H9 (cell line): ENCODE results near the gene PLCB1. TPM values are rescaled to one million over a fixed set of nuclear protein-coding genes. Genes with fewer than 3 reads are reported as not detected.

Experiments
- DNase-seq: peaks from one replicate; pipeline ENCODE4 v3.0.0-alpha.2; 2017
- H2AFZ ChIP-seq: one replicate; pipeline ENCODE4 v1.6.1; 2013; ENCODE audit warnings: mild to moderate bottlenecking, low read length, control low read depth, moderate library complexity
- H2AK5ac ChIP-seq: 2 replicates; pipeline ENCODE4 v1.6.1; 2013; ENCODE audit warnings: low read length, control low read depth, mixed read lengths; ENCODE audit not compliant: insufficient read length
- H2BK120ac ChIP-seq: one replicate; pipeline ENCODE4 v1.6.1; 2013; ENCODE audit warnings: low read depth, mild to moderate bottlenecking, low read length, control low read depth, inconsistent platforms; ENCODE audit not compliant: poor library complexity, severe bottlenecking
- H2BK12ac ChIP-seq: 2 replicates; pipeline ENCODE4 v1.6.1; 2013; ENCODE audit warnings: low read length, control low read depth, mixed read lengths, low read depth; ENCODE audit not compliant: insufficient read length
- H2BK15ac ChIP-seq: 2 replicates; pipeline ENCODE4 v1.6.1; 2013; ENCODE audit warnings: low read depth, low read length, control low read depth
- H2BK20ac ChIP-seq: one replicate; pipeline ENCODE4 v1.6.1; 2013; ENCODE audit warnings: low read depth, mild to moderate bottlenecking, low read length, control low read depth, inconsistent platforms; ENCODE audit not compliant: poor library complexity, severe bottlenecking
- H2BK5ac ChIP-seq: 2 replicates; pipeline ENCODE4 v1.6.1; 2013; ENCODE audit warnings: low read length, control low read depth, mixed read lengths; ENCODE audit not compliant: insufficient read length
- H3K14ac ChIP-seq: 2 replicates; pipeline ENCODE4 v1.6.1; 2013; ENCODE audit warnings: low read length, control low read depth; ENCODE audit not compliant: insufficient read depth
- H3K18ac ChIP-seq: 2 replicates; pipeline ENCODE4 v1.6.1; 2013; ENCODE audit warnings: low read depth, mild to moderate bottlenecking, mixed read lengths, low read length, control low read depth; ENCODE audit not compliant: insufficient read length
- H3K23ac ChIP-seq: 2 replicates; pipeline ENCODE4 v1.6.1; 2013; ENCODE audit warnings: low read length, control low read depth, mixed read lengths, low read depth; ENCODE audit not compliant: insufficient read length
- H3K23me2 ChIP-seq: 2 replicates; pipeline ENCODE4 v1.6.1; 2013; ENCODE audit warnings: low read depth, mild to moderate bottlenecking, mixed read lengths, low read length, control low read depth; ENCODE audit not compliant: insufficient read length, poor library complexity, severe bottlenecking
- H3K27ac ChIP-seq: 2 replicates; pipeline ENCODE4 v1.5.1; 2013; ENCODE audit warnings: low read length, control low read depth, mixed read lengths, low read depth; ENCODE audit not compliant: insufficient read length
- H3K27me3 ChIP-seq: 2 replicates; pipeline ENCODE4 v1.6.1; 2013; ENCODE audit warnings: low read length, control low read depth, inconsistent platforms; ENCODE audit not compliant: insufficient read depth
- H3K4ac ChIP-seq: 2 replicates; pipeline ENCODE4 v1.6.1; 2013; ENCODE audit warnings: low read depth, mild to moderate bottlenecking, control low read depth, inconsistent platforms, low read length, moderate library complexity
- H3K4me1 ChIP-seq: 2 replicates; pipeline ENCODE4 v1.6.1; 2013; ENCODE audit warnings: low read length, control low read depth, inconsistent platforms; ENCODE audit not compliant: insufficient read depth
- H3K4me2 ChIP-seq: 2 replicates; pipeline ENCODE4 v1.6.1; 2013; ENCODE audit warnings: low read length, control low read depth, mixed read lengths; ENCODE audit not compliant: insufficient read length, insufficient read depth
- H3K56ac ChIP-seq: 2 replicates; pipeline ENCODE4 v1.6.1; 2013; ENCODE audit warnings: low read depth, mild to moderate bottlenecking, mixed read lengths, low read length, control low read depth; ENCODE audit not compliant: insufficient read length
- H3K79me1 ChIP-seq: 2 replicates; pipeline ENCODE4 v1.6.1; 2013; ENCODE audit warnings: low read depth, mild to moderate bottlenecking, moderate library complexity, low read length, control low read depth, inconsistent platforms; ENCODE audit not compliant: insufficient read depth, poor library complexity, severe bottlenecking
- H3K79me2 ChIP-seq: 2 replicates; pipeline ENCODE4 v1.6.1; 2013; ENCODE audit warnings: low read length, control low read depth, inconsistent platforms; ENCODE audit not compliant: insufficient read depth
- H3K9ac ChIP-seq: 2 replicates; pipeline ENCODE4 v1.6.1; 2013; ENCODE audit warnings: low read length, control low read depth, mixed read lengths; ENCODE audit not compliant: insufficient read length; ENCODE audit errors: extremely low read depth
- H3K9me3 ChIP-seq: one replicate; pipeline ENCODE4 v1.6.1; 2013; ENCODE audit warnings: low read depth, low read length, inconsistent platforms; ENCODE audit not compliant: control insufficient read depth
- H3T11ph ChIP-seq: one replicate; pipeline ENCODE4 v1.6.1; 2013; ENCODE audit warnings: mild to moderate bottlenecking, low read length, control low read depth, inconsistent platforms
- H4K20me1 ChIP-seq: one replicate; pipeline ENCODE4 v1.6.1; 2013; ENCODE audit not compliant: control insufficient read depth, insufficient read length, insufficient read depth
- H4K5ac ChIP-seq: 2 replicates; pipeline ENCODE4 v1.6.1; 2013; ENCODE audit warnings: low read depth, mild to moderate bottlenecking, mixed read lengths, low read length, control low read depth; ENCODE audit not compliant: insufficient read length
- H4K8ac ChIP-seq: replicated peaks from 2 replicates; pipeline ENCODE4 v1.6.1; 2013; ENCODE audit warnings: low read length, control low read depth, mixed read lengths, low read depth; ENCODE audit not compliant: insufficient read length
- H4K91ac ChIP-seq: 2 replicates; pipeline ENCODE4 v1.6.1; 2013; ENCODE audit warnings: low read depth, mild to moderate bottlenecking, moderate library complexity, mixed read lengths, low read length, control low read depth; ENCODE audit not compliant: insufficient read length
- H3K27ac Mint-ChIP-seq, 3 experiments: 2 replicates in 2 of 3; 3 replicates in 1 of 3; pipeline ENCODE4 v1.8.0; 2020 to 2021; ENCODE audit warnings: mixed read lengths in 3 of 3, mild to moderate bottlenecking in 1 of 3, moderate library complexity in 1 of 3
- H3K27me3 Mint-ChIP-seq: 2 replicates; pipeline ENCODE4 v1.8.0; 2021; ENCODE audit warnings: low read depth, mild to moderate bottlenecking, moderate library complexity, mixed read lengths
- H3K36me3 Mint-ChIP-seq, 3 experiments: 2 replicates in 2 of 3; 3 replicates in 1 of 3; pipeline ENCODE4 v1.8.0; 2020 to 2021; ENCODE audit warnings: low read depth in 3 of 3, mixed read lengths in 3 of 3; ENCODE audit not compliant: insufficient read depth in 1 of 3
- H3K4me1 Mint-ChIP-seq, 2 experiments: 2 replicates each; pipeline ENCODE4 v1.8.0; 2020; ENCODE audit warnings: mixed read lengths in 2 of 2
- H3K4me3 Mint-ChIP-seq, 2 experiments: 2 replicates in 1 of 2; 3 replicates in 1 of 2; pipeline ENCODE4 v1.8.0; 2020 to 2021; ENCODE audit warnings: mild to moderate bottlenecking in 2 of 2, mixed read lengths in 2 of 2, moderate library complexity in 1 of 2
- H3K9me3 Mint-ChIP-seq, 2 experiments: 2 replicates in 1 of 2; 3 replicates in 1 of 2; pipeline ENCODE4 v1.8.0; 2020; ENCODE audit warnings: mild to moderate bottlenecking in 2 of 2, mixed read lengths in 2 of 2, moderate library complexity in 1 of 2
- WGBS: extraction: QIAGEN DNeasy Blood & Tissue Kit; methylation state at CpG from one replicate; pipeline ENCODE4 v1.1.7; 2013; ENCODE audit warnings: missing lambda C conversion rate, low lambda C conversion rate, mixed read lengths; ENCODE audit not compliant: insufficient read length; ENCODE audit errors: extremely low coverage; 5-methylcytosine and 5-hydroxymethylcytosine counted together
- total RNA-seq: library from RNA; stranded (reverse); gene quantifications from 2 replicates; pipeline ENCODE4 v1.2.1, GENCODE V29; 2021
- TF ChIP-seq, protein P1 (sequence below): fragments of 200-600 bp; sonication (generic); conservative IDR thresholded peaks from 3 replicates; pipeline ENCODE4 v1.8.0; 2021; ENCODE audit warnings: antibody characterized with exemption, mild to moderate bottlenecking

Gene PLCB1
- total RNA-seq, 1 experiment from 2014 or later = 11.5 TPM

DNA sequence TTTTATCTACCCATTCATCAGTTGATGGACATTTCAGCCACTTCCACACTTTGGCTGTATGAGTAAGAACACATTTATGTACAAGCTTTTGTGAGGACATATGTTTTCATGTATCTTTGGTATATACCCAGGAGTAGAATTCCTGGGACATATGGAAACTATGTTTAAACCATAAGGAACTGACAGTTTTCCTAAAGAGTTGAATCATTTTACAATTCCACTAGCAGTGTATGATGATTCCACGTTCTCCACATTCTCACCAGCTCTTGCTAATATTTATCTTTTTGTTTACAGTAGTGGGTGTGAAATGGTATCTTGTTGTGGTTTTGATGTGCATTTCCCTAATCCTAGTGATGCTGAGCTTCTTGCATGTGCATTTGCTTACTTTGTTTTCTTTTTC lies 338.1 kb downstream of the PLCB1 start:
- Histone ChIP-seq H2BK20ac (no peak overlapping the region), H4K8ac (no peak overlapping the region), H4K91ac (no peak overlapping the region), H3K4me2 (no peak overlapping the region), H3K23ac (no peak overlapping the region), H2BK15ac (no peak overlapping the region), H3K56ac (no peak overlapping the region), H4K5ac (no peak overlapping the region), H3K4me1 (no peaks in the 10 kb centered on the region), H3K4ac (no peak overlapping the region), H2BK5ac (no peak overlapping the region), H3T11ph (no peak overlapping the region), H2BK12ac (no peak overlapping the region), H4K20me1 (no peaks in the 10 kb centered on the region), H2BK120ac (no peak overlapping the region), H3K23me2 (no peaks in the 10 kb centered on the region), H3K14ac (no peak overlapping the region), H2AK5ac (no peak overlapping the region), H3K79me1 (no peaks in the 10 kb centered on the region), H2AFZ (no peak overlapping the region), H3K9me3 (no peaks in the 10 kb centered on the region), H3K18ac (no peak overlapping the region), H3K27me3 (no peaks in the 10 kb centered on the region), H3K9ac (no peak overlapping the region), H3K27ac (no peak overlapping the region), H3K79me2 (no peaks in the 10 kb centered on the region)
- no peak overlapping the region for H3K4me3 Mint-ChIP-seq
- H3K27ac Mint-ChIP-seq = no peak overlapping the region
- no CpG with 5 or more reads among the region's 1 CpG for whole genome bisulfite sequencing
- peaks cover 11 to 12% of the 10 kb centered on the region in 2 experiments for H3K4me1 Mint-ChIP-seq
- peaks cover 0 to 2% (median 0%) of the 10 kb centered on the region in 3 experiments; a peak in 1 of 7 replicates for H3K36me3 Mint-ChIP-seq
- H3K9me3 Mint-ChIP-seq = peaks cover 0 to 4% of the 10 kb centered on the region in 2 experiments; a peak in 2 of 5 replicates
- DNase-seq = no peak
- TF ChIP-seq, protein P1, sequence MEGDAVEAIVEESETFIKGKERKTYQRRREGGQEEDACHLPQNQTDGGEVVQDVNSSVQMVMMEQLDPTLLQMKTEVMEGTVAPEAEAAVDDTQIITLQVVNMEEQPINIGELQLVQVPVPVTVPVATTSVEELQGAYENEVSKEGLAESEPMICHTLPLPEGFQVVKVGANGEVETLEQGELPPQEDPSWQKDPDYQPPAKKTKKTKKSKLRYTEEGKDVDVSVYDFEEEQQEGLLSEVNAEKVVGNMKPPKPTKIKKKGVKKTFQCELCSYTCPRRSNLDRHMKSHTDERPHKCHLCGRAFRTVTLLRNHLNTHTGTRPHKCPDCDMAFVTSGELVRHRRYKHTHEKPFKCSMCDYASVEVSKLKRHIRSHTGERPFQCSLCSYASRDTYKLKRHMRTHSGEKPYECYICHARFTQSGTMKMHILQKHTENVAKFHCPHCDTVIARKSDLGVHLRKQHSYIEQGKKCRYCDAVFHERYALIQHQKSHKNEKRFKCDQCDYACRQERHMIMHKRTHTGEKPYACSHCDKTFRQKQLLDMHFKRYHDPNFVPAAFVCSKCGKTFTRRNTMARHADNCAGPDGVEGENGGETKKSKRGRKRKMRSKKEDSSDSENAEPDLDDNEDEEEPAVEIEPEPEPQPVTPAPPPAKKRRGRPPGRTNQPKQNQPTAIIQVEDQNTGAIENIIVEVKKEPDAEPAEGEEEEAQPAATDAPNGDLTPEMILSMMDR = no peak
- no peaks in the 10 kb centered on the region for H3K27me3 Mint-ChIP-seq
